ENCODE results near the gene LTO1. TPM values are rescaled to one million over a fixed set of nuclear protein-coding genes. Genes with fewer than 3 reads are reported as not detected.
A peak's percentile ranks its signal among the peaks of the same experiment; 100 is the strongest.

The LTO1 gene
- 13.6 TPM for polyA plus RNA-seq (2013, experiment 1 of 2)
- polyA plus RNA-seq (2013, experiment 2 of 2), result 13.3 TPM

- peaks cover 8 to 31% of the 10 kb centered on the region in 2 donors for H3K36me3 ChIP-seq (replicated peaks in 1 of 2; ENCODE audit: control insufficient read depth in 2 of 2, insufficient read depth in 2 of 2, low read length in 2 of 2)
- DNase-seq (ENCODE audit: low spot score), result peak; percentile 92
- peak within 1 kb of the TSS; percentile 97 for H3K14ac ChIP-seq (ENCODE audit: low read length)
- no CpG with 5 or more reads among the region's 72 CpGs for WGBS, 2 donors (ENCODE audit: extremely low coverage in 2 of 2, insufficient read length in 2 of 2, insufficient replicate concordance in 1 of 2)
- peaks cover 5% of the 10 kb centered on the region for H3K79me1 ChIP-seq (ENCODE audit: low read depth, low read length)
- peak within 1 kb of the TSS; percentile 81 to 95 for H3K4me3 ChIP-seq (ENCODE audit: low read length in 2 of 2)
- H3K4me2 ChIP-seq (ENCODE audit: insufficient read depth, low read length, poor library complexity, severe bottlenecking), result peak within 1 kb of the TSS; percentile 86
- no peak within 1 kb of the TSS for H2BK120ac ChIP-seq (ENCODE audit: low read depth, low read length)
- peak within 1 kb of the TSS; percentile 89 for H2AFZ ChIP-seq (ENCODE audit: low read length)
- H3K9ac ChIP-seq (ENCODE audit: low read depth, low read length, poor library complexity), result peak within 1 kb of the TSS; percentile 100
- H3K23ac ChIP-seq (ENCODE audit: low read depth, low read length, poor library complexity), result peak within 1 kb of the TSS; percentile 93
- H3K27me3 ChIP-seq (ENCODE audit: control insufficient read depth in 3 of 3, insufficient read depth in 3 of 3, low read depth in 1 of 3, low read length in 3 of 3), result no peaks in the 10 kb centered on the region
- H4K91ac ChIP-seq (ENCODE audit: low read depth, low read length, poor library complexity), result no peak within 1 kb of the TSS
- peak within 1 kb of the TSS; percentile 94 for H2BK5ac ChIP-seq (ENCODE audit: low read length)
- H2BK12ac ChIP-seq (ENCODE audit: low read length), result peak within 1 kb of the TSS; percentile 46
- peak within 1 kb of the TSS; percentile 93 for H3K4ac ChIP-seq (ENCODE audit: low read length)
- H2AK5ac ChIP-seq (ENCODE audit: low read depth, low read length), result peak within 1 kb of the TSS; percentile 97
- H3K18ac ChIP-seq (ENCODE audit: low read length), result peak within 1 kb of the TSS; percentile 94
- H4K8ac ChIP-seq (ENCODE audit: low read depth, low read length), result peak within 1 kb of the TSS; percentile 56
- H3K9me3 ChIP-seq (replicated peaks in 1 of 2; ENCODE audit: control insufficient read depth in 2 of 2, insufficient read depth in 1 of 2, low read depth in 1 of 2, low read length in 2 of 2), result no peaks in the 10 kb centered on the region
- no peak within 1 kb of the TSS for H3K27ac ChIP-seq (replicated peaks; ENCODE audit: low read length)
- peak within 1 kb of the TSS; percentile 75 for H2BK15ac ChIP-seq (ENCODE audit: low read length)
- peaks cover 5 to 6% of the 10 kb centered on the region in 2 donors for H3K4me1 ChIP-seq (ENCODE audit: control insufficient read depth in 2 of 2, insufficient read depth in 1 of 2, low read depth in 1 of 2, low read length in 2 of 2)
Measured at GRCh38 chr11:69674886-69675714, at the start of gene LTO1. LTO1 (minus strand) TSS chr11:69675353; CDS start chr11:69675239, 114 bp downstream.

- H3K4me3 ChIP-seq (ENCODE audit: low read length in 2 of 2), result no peak overlapping the region
- no peak overlapping the region for H2AFZ ChIP-seq (ENCODE audit: low read length)
- no peak overlapping the region for H2AK5ac ChIP-seq (ENCODE audit: low read depth, low read length)
- no peak overlapping the region for H2BK120ac ChIP-seq (ENCODE audit: low read depth, low read length)
- H2BK12ac ChIP-seq (ENCODE audit: low read length), result no peak overlapping the region
- H2BK15ac ChIP-seq (ENCODE audit: low read length), result no peak overlapping the region
- H3K23ac ChIP-seq (ENCODE audit: low read depth, low read length, poor library complexity), result no peak overlapping the region
- WGBS, 2 donors (ENCODE audit: extremely low coverage in 2 of 2, insufficient read length in 2 of 2, insufficient replicate concordance in 1 of 2), result no CpG with 5 or more reads among the region's 9 CpGs
- H2BK5ac ChIP-seq (ENCODE audit: low read length), result peak overlapping the region; percentile 42
- no peak overlapping the region for H4K91ac ChIP-seq (ENCODE audit: low read depth, low read length, poor library complexity)
- no peak overlapping the region for H3K4ac ChIP-seq (ENCODE audit: low read length)
- H4K8ac ChIP-seq (ENCODE audit: low read depth, low read length), result no peak overlapping the region
- no peak overlapping the region for H3K18ac ChIP-seq (ENCODE audit: low read length)
- H3K36me3 ChIP-seq (replicated peaks in 1 of 2; ENCODE audit: control insufficient read depth in 2 of 2, insufficient read depth in 2 of 2, low read length in 2 of 2), result no peaks in the 10 kb centered on the region
- H3K9ac ChIP-seq (ENCODE audit: low read depth, low read length, poor library complexity), result no peak overlapping the region
- H3K79me1 ChIP-seq (ENCODE audit: low read depth, low read length), result no peaks in the 10 kb centered on the region
- H3K4me2 ChIP-seq (ENCODE audit: insufficient read depth, low read length, poor library complexity, severe bottlenecking), result no peak overlapping the region
- DNase-seq (ENCODE audit: low spot score), result no peak
- no peaks in the 10 kb centered on the region for H3K9me3 ChIP-seq (replicated peaks in 1 of 2; ENCODE audit: control insufficient read depth in 2 of 2, insufficient read depth in 1 of 2, low read depth in 1 of 2, low read length in 2 of 2)
- H3K4me1 ChIP-seq (ENCODE audit: control insufficient read depth in 2 of 2, insufficient read depth in 1 of 2, low read depth in 1 of 2, low read length in 2 of 2), result peaks cover 0 to 12% of the 10 kb centered on the region in 2 donors
- peaks cover 0 to 41% (median 7%) of the 10 kb centered on the region in 3 experiments for H3K27me3 ChIP-seq (ENCODE audit: control insufficient read depth in 3 of 3, insufficient read depth in 3 of 3, low read depth in 1 of 3, low read length in 3 of 3)
- H3K14ac ChIP-seq (ENCODE audit: low read length), result no peak overlapping the region
- H3K27ac ChIP-seq (replicated peaks; ENCODE audit: low read length), result no peak overlapping the region
Measured at GRCh38 chr11:69721745-69722144, 46.6 kb upstream of the LTO1 start.

- no peak overlapping the region for H2BK120ac ChIP-seq (ENCODE audit: low read depth, low read length)
- H3K18ac ChIP-seq (ENCODE audit: low read length), result no peak overlapping the region
- H4K91ac ChIP-seq (ENCODE audit: low read depth, low read length, poor library complexity), result no peak overlapping the region
- H3K79me1 ChIP-seq (ENCODE audit: low read depth, low read length), result no peaks in the 10 kb centered on the region
- no peak overlapping the region for H3K9ac ChIP-seq (ENCODE audit: low read depth, low read length, poor library complexity)
- H2AK5ac ChIP-seq (ENCODE audit: low read depth, low read length), result peak overlapping the region; percentile 16
- no peak overlapping the region for H3K23ac ChIP-seq (ENCODE audit: low read depth, low read length, poor library complexity)
- H2BK12ac ChIP-seq (ENCODE audit: low read length), result no peak overlapping the region
- H3K9me3 ChIP-seq (replicated peaks in 1 of 2; ENCODE audit: control insufficient read depth in 2 of 2, insufficient read depth in 1 of 2, low read depth in 1 of 2, low read length in 2 of 2), result no peaks in the 10 kb centered on the region
- H3K27me3 ChIP-seq (ENCODE audit: control insufficient read depth in 3 of 3, insufficient read depth in 3 of 3, low read depth in 1 of 3, low read length in 3 of 3), result peaks cover 0 to 40% (median 7%) of the 10 kb centered on the region in 3 experiments
- no CpG with 5 or more reads among the region's 14 CpGs for WGBS, 2 donors (ENCODE audit: extremely low coverage in 2 of 2, insufficient read length in 2 of 2, insufficient replicate concordance in 1 of 2)
- H3K27ac ChIP-seq (replicated peaks; ENCODE audit: low read length), result no peak overlapping the region
- H2BK15ac ChIP-seq (ENCODE audit: low read length), result no peak overlapping the region
- H2AFZ ChIP-seq (ENCODE audit: low read length), result no peak overlapping the region
- H3K4me1 ChIP-seq (ENCODE audit: control insufficient read depth in 2 of 2, insufficient read depth in 1 of 2, low read depth in 1 of 2, low read length in 2 of 2), result peaks cover 0 to 11% of the 10 kb centered on the region in 2 donors
- H3K14ac ChIP-seq (ENCODE audit: low read length), result no peak overlapping the region
- no peak overlapping the region for H3K4me2 ChIP-seq (ENCODE audit: insufficient read depth, low read length, poor library complexity, severe bottlenecking)
- no peak overlapping the region for H2BK5ac ChIP-seq (ENCODE audit: low read length)
- H3K4ac ChIP-seq (ENCODE audit: low read length), result no peak overlapping the region
- no peak overlapping the region for H4K8ac ChIP-seq (ENCODE audit: low read depth, low read length)
- no peaks in the 10 kb centered on the region for H3K36me3 ChIP-seq (replicated peaks in 1 of 2; ENCODE audit: control insufficient read depth in 2 of 2, insufficient read depth in 2 of 2, low read length in 2 of 2)
- DNase-seq (ENCODE audit: low spot score), result no peak
- H3K4me3 ChIP-seq (ENCODE audit: low read length in 2 of 2), result no peak overlapping the region
Measured at GRCh38 chr11:69721106-69721505, 46.0 kb upstream of the LTO1 start.

DNA sequence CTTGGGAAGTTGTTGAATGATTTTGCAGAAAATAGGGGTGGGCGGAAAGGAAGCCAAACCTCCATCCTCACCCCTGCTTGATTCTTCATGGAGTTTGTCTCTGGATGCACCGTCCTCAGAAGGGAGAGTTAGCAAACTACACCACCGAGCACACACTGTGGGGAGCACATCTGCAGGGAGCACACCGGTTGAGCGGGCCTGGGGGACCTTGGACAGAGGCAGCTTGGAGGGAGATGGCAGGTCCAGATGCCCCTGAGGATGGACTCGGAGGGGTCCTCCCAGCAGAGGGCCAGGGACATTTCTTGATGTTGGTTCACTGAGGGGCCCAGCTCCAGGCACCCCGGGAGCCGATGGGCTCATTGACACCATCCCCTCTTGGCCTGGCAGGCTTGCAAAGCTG lies 43.8 kb upstream of the LTO1 start:
- Histone ChIP-seq H3K4me2 (ENCODE audit: insufficient read depth, low read length, poor library complexity, severe bottlenecking) (no peak overlapping the region), H2AK5ac (ENCODE audit: low read depth, low read length) (peak overlapping the region; percentile 26), H3K36me3 (replicated peaks in 1 of 2; ENCODE audit: control insufficient read depth in 2 of 2, insufficient read depth in 2 of 2, low read length in 2 of 2) (no peaks in the 10 kb centered on the region), H3K14ac (ENCODE audit: low read length) (no peak overlapping the region), H3K27ac (replicated peaks; ENCODE audit: low read length) (no peak overlapping the region), H4K8ac (ENCODE audit: low read depth, low read length) (peak overlapping the region; percentile 33), H3K9ac (ENCODE audit: low read depth, low read length, poor library complexity) (no peak overlapping the region), H3K23ac (ENCODE audit: low read depth, low read length, poor library complexity) (no peak overlapping the region), H2BK15ac (ENCODE audit: low read length) (no peak overlapping the region), H3K79me1 (ENCODE audit: low read depth, low read length) (no peaks in the 10 kb centered on the region), H2BK5ac (ENCODE audit: low read length) (no peak overlapping the region), H3K9me3 (replicated peaks in 1 of 2; ENCODE audit: control insufficient read depth in 2 of 2, insufficient read depth in 1 of 2, low read depth in 1 of 2, low read length in 2 of 2) (no peaks in the 10 kb centered on the region), H2BK12ac (ENCODE audit: low read length) (no peak overlapping the region), H2AFZ (ENCODE audit: low read length) (no peak overlapping the region), H3K27me3 (ENCODE audit: control insufficient read depth in 3 of 3, insufficient read depth in 3 of 3, low read depth in 1 of 3, low read length in 3 of 3) (peaks cover 0 to 34% (median 7%) of the 10 kb centered on the region in 3 experiments), H3K4ac (ENCODE audit: low read length) (no peak overlapping the region), H3K4me1 (ENCODE audit: control insufficient read depth in 2 of 2, insufficient read depth in 1 of 2, low read depth in 1 of 2, low read length in 2 of 2) (peaks cover 0 to 10% of the 10 kb centered on the region in 2 donors), H3K4me3 (ENCODE audit: low read length in 2 of 2) (no peak overlapping the region), H3K18ac (ENCODE audit: low read length) (no peak overlapping the region), H4K91ac (ENCODE audit: low read depth, low read length, poor library complexity) (no peak overlapping the region), H2BK120ac (ENCODE audit: low read depth, low read length) (no peak overlapping the region)
- no CpG with 5 or more reads among the region's 8 CpGs for WGBS, 2 donors (ENCODE audit: extremely low coverage in 2 of 2, insufficient read length in 2 of 2, insufficient replicate concordance in 1 of 2)
- DNase-seq (ENCODE audit: low spot score), result no peak

Data from neuronal stem cell (in vitro differentiated cells).